ENCODE data around the gene THOC2.

The THOC2 gene

DNA sequence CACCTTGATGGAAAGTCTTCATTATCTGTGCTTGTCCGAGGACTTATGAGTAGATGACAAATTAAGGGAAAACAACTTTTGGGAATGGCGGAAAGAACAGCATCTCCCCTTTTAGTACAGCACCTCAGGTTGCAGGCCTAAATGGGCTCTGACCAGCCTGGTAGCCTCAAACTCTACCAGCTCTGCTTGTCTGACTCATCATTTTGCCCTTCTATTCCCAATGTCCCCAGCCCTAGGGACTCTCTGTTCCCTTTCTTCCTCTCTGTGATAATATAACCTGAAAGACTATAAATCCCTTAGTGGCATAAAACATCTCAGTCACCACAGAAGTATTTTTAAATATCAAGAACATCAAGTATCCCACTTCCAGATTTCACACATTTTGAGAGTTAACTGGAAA lies 121.9 kb downstream of the THOC2 start:
- Histone ChIP-seq H3K4me1 (ENCODE audit: control insufficient read depth, insufficient read depth, low read length) (no peaks in the 10 kb centered on the region), H3K27ac (ENCODE audit: extremely low read depth, low read depth, low read length) (no peak overlapping the region), H3K4me3 (ENCODE audit: low read depth, low read length) (no peak overlapping the region), H3K36me3 (ENCODE audit: control insufficient read depth in 2 of 2, insufficient read depth in 1 of 2, low read length in 2 of 2) (peaks cover 11 to 20% of the 10 kb centered on the region in 2 experiments), H3K9me3 (ENCODE audit: control insufficient read depth, insufficient read depth, low read depth, low read length) (no peaks in the 10 kb centered on the region)
- POLR2A ChIA-PET, result no interaction called here
- CTCF ChIA-PET, result interaction anchor here (0.6 to 1.0 kb wide), 3 partner anchors 10 to 364 kb away, joined by 3 read pairs; no protein-coding TSS in a partner anchor
- TF ChIP-seq BCL11A (tag by site-specific recombination; IDR thresholded peaks at IDR 0.05; ENCODE audit: low read depth) (no peak), ZNF623 (tag by site-specific recombination; IDR thresholded peaks at IDR 0.05) (no peak), ZNF585B (tag by site-specific recombination; IDR thresholded peaks at IDR 0.05) (peak; percentile 59)

DNA sequence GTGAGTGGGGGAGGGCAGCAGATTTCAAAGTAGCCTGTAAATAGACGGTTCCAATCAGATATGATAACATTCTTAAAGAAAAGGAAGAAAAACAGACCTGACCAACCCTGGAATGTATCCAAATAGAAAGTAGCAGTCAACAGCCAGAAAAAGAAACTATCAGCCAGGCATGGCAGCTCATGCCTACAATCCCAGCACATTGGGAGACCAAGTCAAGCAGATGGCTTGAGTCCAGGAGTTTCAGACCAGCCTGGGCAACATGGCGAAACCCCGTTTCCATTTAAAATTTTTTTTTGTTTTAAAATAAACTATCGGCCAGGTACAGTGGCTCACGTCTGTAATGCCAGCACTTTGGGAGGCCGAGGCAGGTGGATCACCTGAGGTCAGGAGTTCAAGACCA lies 125.0 kb downstream of the THOC2 start:
- ChIA-PET POLR2A (no interaction called here), CTCF (no interaction called here)
- H3K4me1 ChIP-seq (ENCODE audit: control insufficient read depth, insufficient read depth, low read length), result no peaks in the 10 kb centered on the region
- no peak overlapping the region for H3K27ac ChIP-seq (ENCODE audit: extremely low read depth, low read depth, low read length)
- no peaks in the 10 kb centered on the region for H3K9me3 ChIP-seq (ENCODE audit: control insufficient read depth, insufficient read depth, low read depth, low read length)
- H3K4me3 ChIP-seq (ENCODE audit: low read depth, low read length), result no peak overlapping the region
- TF ChIP-seq KLF9 (tag by site-specific recombination; IDR thresholded peaks at IDR 0.05; ENCODE audit: low read depth) (no peak), ZNF221 (tag by site-specific recombination; IDR thresholded peaks at IDR 0.05; ENCODE audit: borderline replicate concordance) (no peak), ZNF792 (tag by site-specific recombination; IDR thresholded peaks at IDR 0.05) (no peak), ZNF266 (tag by site-specific recombination; IDR thresholded peaks at IDR 0.05; ENCODE audit: low read depth) (no peak), ZNF560 (tag by site-specific recombination; IDR thresholded peaks at IDR 0.05; ENCODE audit: borderline replicate concordance) (no peak), ZNF623 (tag by site-specific recombination; IDR thresholded peaks at IDR 0.05) (no peak), ZNF354C (tag by site-specific recombination; IDR thresholded peaks at IDR 0.05; ENCODE audit: borderline replicate concordance, low read depth) (no peak), ZNF549 (tag by site-specific recombination; IDR thresholded peaks at IDR 0.05) (no peak)
- TF ChIP-seq, protein P1, sequence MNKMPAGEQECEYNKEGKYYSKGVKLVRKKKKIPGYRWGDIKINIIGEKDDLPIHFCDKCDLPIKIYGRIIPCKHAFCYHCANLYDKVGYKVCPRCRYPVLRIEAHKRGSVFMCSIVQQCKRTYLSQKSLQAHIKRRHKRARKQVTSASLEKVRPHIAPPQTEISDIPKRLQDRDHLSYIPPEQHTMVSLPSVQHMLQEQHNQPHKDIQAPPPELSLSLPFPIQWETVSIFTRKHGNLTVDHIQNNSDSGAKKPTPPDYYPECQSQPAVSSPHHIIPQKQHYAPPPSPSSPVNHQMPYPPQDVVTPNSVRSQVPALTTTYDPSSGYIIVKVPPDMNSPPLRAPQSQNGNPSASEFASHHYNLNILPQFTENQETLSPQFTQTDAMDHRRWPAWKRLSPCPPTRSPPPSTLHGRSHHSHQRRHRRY (tag by site-specific recombination; IDR thresholded peaks at IDR 0.05), result no peak
- peaks cover 10 to 23% of the 10 kb centered on the region in 2 experiments for H3K36me3 ChIP-seq (ENCODE audit: control insufficient read depth in 2 of 2, insufficient read depth in 1 of 2, low read length in 2 of 2)

DNA sequence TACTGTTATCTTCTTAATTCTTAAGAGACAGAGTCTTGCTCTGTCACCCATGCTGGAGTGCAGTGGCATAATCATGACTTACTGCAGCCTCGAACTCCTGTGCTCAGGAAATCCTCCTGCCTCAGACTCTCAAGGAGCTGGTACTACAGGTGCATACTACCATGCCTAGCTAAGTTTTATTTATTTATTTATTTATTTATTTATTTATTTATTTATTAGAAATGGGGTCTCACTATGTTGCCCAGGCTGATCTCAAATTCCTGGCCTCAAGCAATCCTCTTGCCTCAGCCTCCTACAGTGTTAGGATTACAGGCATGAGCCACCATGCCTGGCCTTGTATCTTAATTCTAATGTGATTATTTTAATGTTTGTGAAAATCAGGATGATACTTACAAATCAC lies 125.6 kb downstream of the THOC2 start:
- Histone ChIP-seq H3K36me3 (ENCODE audit: control insufficient read depth in 2 of 2, insufficient read depth in 1 of 2, low read length in 2 of 2) (peaks cover 10 to 25% of the 10 kb centered on the region in 2 experiments), H3K27ac (ENCODE audit: extremely low read depth, low read depth, low read length) (no peak overlapping the region), H3K4me1 (ENCODE audit: control insufficient read depth, insufficient read depth, low read length) (no peaks in the 10 kb centered on the region), H3K4me3 (ENCODE audit: low read depth, low read length) (no peak overlapping the region), H3K9me3 (ENCODE audit: control insufficient read depth, insufficient read depth, low read depth, low read length) (no peaks in the 10 kb centered on the region)
- POLR2A ChIA-PET, result no interaction called here
- CTCF ChIA-PET, result no interaction called here
- TF ChIP-seq, protein P2, sequence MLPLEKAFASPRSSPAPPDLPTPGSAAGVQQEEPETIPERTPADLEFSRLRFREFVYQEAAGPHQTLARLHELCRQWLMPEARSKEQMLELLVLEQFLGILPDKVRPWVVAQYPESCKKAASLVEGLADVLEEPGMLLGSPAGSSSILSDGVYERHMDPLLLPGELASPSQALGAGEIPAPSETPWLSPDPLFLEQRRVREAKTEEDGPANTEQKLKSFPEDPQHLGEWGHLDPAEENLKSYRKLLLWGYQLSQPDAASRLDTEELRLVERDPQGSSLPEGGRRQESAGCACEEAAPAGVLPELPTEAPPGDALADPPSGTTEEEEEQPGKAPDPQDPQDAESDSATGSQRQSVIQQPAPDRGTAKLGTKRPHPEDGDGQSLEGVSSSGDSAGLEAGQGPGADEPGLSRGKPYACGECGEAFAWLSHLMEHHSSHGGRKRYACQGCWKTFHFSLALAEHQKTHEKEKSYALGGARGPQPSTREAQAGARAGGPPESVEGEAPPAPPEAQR (tag by site-specific recombination; IDR thresholded peaks at IDR 0.05), result no peak
- TF ChIP-seq, protein P3, sequence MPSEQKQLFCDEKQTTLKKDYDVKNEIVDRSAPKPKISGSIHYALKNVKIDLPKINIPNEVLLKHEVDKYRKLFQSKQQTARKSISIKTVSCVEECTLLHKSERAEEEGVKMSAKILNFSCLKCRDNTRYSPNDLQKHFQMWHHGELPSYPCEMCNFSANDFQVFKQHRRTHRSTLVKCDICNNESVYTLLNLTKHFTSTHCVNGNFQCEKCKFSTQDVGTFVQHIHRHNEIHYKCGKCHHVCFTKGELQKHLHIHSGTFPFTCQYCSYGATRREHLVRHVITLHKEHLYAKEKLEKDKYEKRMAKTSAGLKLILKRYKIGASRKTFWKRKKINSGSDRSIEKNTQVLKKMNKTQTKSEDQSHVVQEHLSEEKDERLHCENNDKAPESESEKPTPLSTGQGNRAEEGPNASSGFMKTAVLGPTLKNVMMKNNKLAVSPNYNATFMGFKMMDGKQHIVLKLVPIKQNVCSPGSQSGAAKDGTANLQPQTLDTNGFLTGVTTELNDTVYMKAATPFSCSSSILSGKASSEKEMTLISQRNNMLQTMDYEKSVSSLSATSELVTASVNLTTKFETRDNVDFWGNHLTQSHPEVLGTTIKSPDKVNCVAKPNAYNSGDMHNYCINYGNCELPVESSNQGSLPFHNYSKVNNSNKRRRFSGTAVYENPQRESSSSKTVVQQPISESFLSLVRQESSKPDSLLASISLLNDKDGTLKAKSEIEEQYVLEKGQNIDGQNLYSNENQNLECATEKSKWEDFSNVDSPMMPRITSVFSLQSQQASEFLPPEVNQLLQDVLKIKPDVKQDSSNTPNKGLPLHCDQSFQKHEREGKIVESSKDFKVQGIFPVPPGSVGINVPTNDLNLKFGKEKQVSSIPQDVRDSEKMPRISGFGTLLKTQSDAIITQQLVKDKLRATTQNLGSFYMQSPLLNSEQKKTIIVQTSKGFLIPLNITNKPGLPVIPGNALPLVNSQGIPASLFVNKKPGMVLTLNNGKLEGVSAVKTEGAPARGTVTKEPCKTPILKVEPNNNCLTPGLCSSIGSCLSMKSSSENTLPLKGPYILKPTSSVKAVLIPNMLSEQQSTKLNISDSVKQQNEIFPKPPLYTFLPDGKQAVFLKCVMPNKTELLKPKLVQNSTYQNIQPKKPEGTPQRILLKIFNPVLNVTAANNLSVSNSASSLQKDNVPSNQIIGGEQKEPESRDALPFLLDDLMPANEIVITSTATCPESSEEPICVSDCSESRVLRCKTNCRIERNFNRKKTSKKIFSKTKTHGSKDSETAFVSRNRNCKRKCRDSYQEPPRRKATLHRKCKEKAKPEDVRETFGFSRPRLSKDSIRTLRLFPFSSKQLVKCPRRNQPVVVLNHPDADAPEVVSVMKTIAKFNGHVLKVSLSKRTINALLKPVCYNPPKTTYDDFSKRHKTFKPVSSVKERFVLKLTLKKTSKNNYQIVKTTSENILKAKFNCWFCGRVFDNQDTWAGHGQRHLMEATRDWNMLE (tag by site-specific recombination; conservative IDR thresholded peaks at IDR 0.05; ENCODE audit: low read depth), result peak; percentile 77; the same call in 1 of the 2 replicates
- TF ChIP-seq OSR2 (tag by site-specific recombination; IDR thresholded peaks at IDR 0.05), result no peak
- TF ChIP-seq ZNF132 (tag by site-specific recombination; IDR thresholded peaks at IDR 0.05; ENCODE audit: borderline replicate concordance), result no peak
- no peak for TF ChIP-seq SP2 (tag by site-specific recombination; IDR thresholded peaks at IDR 0.05)
- TF ChIP-seq, protein P4, sequence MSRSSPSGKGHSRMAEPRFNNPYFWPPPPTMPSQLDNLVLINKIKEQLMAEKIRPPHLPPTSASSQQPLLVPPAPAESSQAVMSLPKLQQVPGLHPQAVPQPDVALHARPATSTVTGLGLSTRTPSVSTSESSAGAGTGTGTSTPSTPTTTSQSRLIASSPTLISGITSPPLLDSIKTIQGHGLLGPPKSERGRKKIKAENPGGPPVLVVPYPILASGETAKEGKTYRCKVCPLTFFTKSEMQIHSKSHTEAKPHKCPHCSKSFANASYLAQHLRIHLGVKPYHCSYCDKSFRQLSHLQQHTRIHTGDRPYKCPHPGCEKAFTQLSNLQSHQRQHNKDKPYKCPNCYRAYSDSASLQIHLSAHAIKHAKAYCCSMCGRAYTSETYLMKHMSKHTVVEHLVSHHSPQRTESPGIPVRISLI (tag by site-specific recombination; IDR thresholded peaks at IDR 0.05), result no peak
- TF ChIP-seq, protein P5, sequence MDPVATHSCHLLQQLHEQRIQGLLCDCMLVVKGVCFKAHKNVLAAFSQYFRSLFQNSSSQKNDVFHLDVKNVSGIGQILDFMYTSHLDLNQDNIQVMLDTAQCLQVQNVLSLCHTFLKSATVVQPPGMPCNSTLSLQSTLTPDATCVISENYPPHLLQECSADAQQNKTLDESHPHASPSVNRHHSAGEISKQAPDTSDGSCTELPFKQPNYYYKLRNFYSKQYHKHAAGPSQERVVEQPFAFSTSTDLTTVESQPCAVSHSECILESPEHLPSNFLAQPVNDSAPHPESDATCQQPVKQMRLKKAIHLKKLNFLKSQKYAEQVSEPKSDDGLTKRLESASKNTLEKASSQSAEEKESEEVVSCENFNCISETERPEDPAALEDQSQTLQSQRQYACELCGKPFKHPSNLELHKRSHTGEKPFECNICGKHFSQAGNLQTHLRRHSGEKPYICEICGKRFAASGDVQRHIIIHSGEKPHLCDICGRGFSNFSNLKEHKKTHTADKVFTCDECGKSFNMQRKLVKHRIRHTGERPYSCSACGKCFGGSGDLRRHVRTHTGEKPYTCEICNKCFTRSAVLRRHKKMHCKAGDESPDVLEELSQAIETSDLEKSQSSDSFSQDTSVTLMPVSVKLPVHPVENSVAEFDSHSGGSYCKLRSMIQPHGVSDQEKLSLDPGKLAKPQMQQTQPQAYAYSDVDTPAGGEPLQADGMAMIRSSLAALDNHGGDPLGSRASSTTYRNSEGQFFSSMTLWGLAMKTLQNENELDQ (tag by site-specific recombination; IDR thresholded peaks at IDR 0.05; ENCODE audit: low read depth), result no peak
- TF ChIP-seq ZNF560 (tag by site-specific recombination; IDR thresholded peaks at IDR 0.05; ENCODE audit: borderline replicate concordance), result peak; percentile 36; the same call in 1 of the 2 replicates

Data from HEK293 (cell line).